ENCODE data around the gene RAB20.

DNA sequence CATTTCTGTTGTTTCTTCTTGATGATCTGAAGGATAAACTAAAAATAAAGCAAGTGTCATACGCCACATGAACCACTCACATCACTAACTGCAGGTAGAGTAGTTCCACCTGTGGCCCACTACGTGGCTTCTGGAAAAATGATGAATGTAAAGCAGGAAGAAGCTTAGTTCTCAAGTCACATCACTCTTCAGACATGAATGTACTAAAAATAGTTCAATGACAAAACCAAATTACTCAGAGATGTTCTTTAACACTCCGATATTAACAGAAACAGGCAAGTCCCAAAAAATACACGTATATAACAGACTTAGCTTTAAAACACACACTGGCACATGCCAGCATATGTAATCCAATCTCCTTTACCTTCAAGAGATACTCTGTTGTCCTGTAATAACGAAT, 21.6 kb downstream of the RAB20 start:
- no peak for TF ChIP-seq GATA2 (IDR thresholded peaks at IDR 0.05; ENCODE audit: low read depth, low read length)
- no peak for TF ChIP-seq GATA3 (IDR thresholded peaks at IDR 0.05; ENCODE audit: low read depth, low read length)

Data from SH-SY5Y (cell line).